Measurements from ENCODE around the gene VOPP1.

Gene VOPP1

GRCh38 chr7:55448526-55448925 lies 123.8 kb downstream of the VOPP1 start:
- H3K4me3 ChIP-seq (ENCODE audit: low read depth, low read length) = no peak overlapping the region
- no peak for DNase-seq (ENCODE audit: low read depth)
- no peak for TF ChIP-seq CTCF (IDR thresholded peaks at IDR 0.05; ENCODE audit: low read depth, low read length, missing control alignments)

- no peak for TF ChIP-seq CTCF (IDR thresholded peaks at IDR 0.05; ENCODE audit: low read depth, low read length, missing control alignments)
- no peak for DNase-seq (ENCODE audit: low read depth)
- H3K4me3 ChIP-seq (ENCODE audit: low read depth, low read length) = no peak overlapping the region
Measured at GRCh38 chr7:55444786-55445185, 127.5 kb downstream of the VOPP1 start.

- no peak overlapping the region for H3K4me3 ChIP-seq (ENCODE audit: low read depth, low read length)
- no peak for DNase-seq (ENCODE audit: low read depth)
- no peak for TF ChIP-seq CTCF (IDR thresholded peaks at IDR 0.05; ENCODE audit: low read depth, low read length, missing control alignments)
Measured at GRCh38 chr7:55441774-55442522, 130.4 kb downstream of the VOPP1 start.

GRCh38 chr7:55441002-55441401 lies 131.3 kb downstream of the VOPP1 start:
- no peak overlapping the region for H3K4me3 ChIP-seq (ENCODE audit: low read depth, low read length)
- DNase-seq (ENCODE audit: low read depth) = no peak
- no peak for TF ChIP-seq CTCF (IDR thresholded peaks at IDR 0.05; ENCODE audit: low read depth, low read length, missing control alignments)

GRCh38 chr7:55440040-55440690 lies 132.1 kb downstream of the VOPP1 start:
- no peak for DNase-seq (ENCODE audit: low read depth)
- no peak overlapping the region for H3K4me3 ChIP-seq (ENCODE audit: low read depth, low read length)
- TF ChIP-seq CTCF (IDR thresholded peaks at IDR 0.05; ENCODE audit: low read depth, low read length, missing control alignments) = no peak

GRCh38 chr7:55439627-55440026 lies 132.7 kb downstream of the VOPP1 start:
- H3K4me3 ChIP-seq (ENCODE audit: low read depth, low read length) = no peak overlapping the region
- no peak for TF ChIP-seq CTCF (IDR thresholded peaks at IDR 0.05; ENCODE audit: low read depth, low read length, missing control alignments)
- DNase-seq (ENCODE audit: low read depth) = no peak
